ENCODE measurements around the gene CCDC12. TPM values are rescaled to one million over a fixed set of nuclear protein-coding genes. Genes with fewer than 3 reads are reported as not detected.

The CCDC12 gene
- total RNA-seq, 2 experiments from 2014 or later: 55.0 to 56.7 TPM

DNA sequence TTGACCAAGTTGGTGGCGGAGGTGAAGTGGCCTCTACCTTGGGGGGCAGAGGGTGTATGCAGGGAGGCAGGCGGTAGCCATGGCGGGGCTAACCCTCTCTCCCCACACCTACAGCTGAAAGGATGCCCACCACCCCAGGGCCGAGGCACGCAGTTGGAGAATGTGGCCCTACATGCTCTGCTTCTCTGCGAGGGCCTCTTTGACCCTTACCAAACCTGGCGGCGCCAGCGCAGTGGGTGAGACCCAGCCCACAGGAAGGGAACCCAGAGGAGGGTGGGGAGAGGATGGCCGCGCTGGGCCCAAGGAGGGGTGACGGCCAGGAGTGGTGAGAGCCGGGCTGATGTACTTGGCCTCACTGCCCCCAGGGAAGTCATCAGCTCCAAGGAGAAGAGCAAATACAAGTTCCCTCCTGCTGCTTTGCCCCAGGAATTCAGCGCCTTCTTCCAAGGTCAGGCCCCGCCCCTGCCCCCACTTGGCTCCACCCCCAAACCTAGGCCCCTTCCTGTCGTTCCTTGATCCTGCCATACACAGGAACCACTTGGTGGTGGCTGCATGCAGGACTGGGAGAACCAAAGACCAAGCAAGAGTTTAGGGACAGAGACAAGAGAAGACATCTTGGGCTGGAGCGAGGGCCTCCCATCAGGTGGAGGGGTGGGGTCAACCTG, 12.7 kb upstream of the CCDC12 start:
- H3K4me1 Mint-ChIP-seq: peaks cover 73% of the 10 kb centered on the region
- peaks cover 63% of the 10 kb centered on the region for H3K36me3 Mint-ChIP-seq (ENCODE audit: low read depth)
- CTCF ChIA-PET: interaction anchor here (0.5 kb wide), 1 partner anchor 486 kb away, joined by 3 read pairs; the partner anchor contains the start of gene SCAP
- no peaks in the 10 kb centered on the region for H3K9me3 Mint-ChIP-seq
- H3K27ac Mint-ChIP-seq: peak overlapping the region; percentile 89
- no peaks in the 10 kb centered on the region for H3K27me3 Mint-ChIP-seq
- no peak for DNase-seq
- POLR2A ChIA-PET: interaction anchor here (3.6 to 3.9 kb wide), 2 partner anchors 12 to 42 kb away, joined by 34 to 52 read pairs; partner anchors contain the start of genes CCDC12 and NBEAL2
- H3K4me3 Mint-ChIP-seq: peak overlapping the region; percentile 81

DNA sequence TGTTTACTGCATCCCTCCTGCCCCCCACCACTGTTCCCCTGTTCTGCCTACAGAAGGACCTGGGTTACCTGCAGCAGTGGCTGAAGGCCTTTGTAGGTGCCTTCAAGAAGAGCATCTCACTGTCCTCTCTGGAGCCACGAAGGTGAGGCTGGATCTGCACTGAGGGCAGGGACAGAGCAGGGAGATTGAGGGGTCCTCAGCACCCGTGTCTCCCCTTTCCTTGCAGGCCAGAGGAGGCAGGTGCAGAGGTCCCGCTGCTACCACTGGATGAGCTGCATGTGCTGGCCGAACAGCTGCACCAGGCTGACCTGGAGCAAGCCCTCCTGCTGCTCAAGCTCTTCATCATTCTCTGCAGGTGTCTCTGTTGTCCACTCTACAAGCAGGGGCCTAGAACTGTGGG, 12.1 kb upstream of the CCDC12 start:
- CTCF ChIA-PET: no interaction called here

DNA sequence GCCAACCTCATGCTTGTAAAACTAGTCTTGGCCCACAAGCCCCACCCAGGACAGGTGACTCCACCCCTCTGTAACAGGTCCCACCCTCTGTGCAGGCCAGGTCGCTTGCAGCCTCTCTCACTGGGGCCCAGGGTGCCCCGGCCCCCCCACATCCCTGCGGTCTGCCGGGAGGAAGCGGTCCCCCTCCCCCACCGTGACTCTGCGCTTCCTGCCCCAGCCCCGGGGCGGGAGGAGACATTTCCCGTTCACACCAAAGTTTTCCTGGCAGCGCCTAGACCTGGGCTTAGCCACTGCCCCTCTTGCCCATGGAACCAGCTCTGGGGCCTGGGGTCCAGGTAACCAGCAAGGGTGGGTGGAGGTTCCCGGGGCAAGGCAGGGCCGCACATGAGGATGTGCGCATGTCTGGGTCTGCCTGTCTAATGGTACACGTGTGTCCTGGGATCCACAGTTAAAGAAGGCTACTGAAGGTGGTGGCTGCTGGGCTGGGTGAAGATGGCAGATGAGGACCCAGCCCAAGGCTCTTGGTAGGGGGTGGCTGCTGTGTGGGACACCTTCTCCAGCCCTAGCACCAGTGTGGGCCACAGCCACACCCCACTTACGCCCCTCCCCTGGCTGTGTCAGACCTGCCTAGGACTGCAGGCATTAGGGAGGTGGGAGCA, 11.3 kb upstream of the CCDC12 start:
- Mint-ChIP-seq H3K4me3 (peak overlapping the region; percentile 81), H3K27me3 (no peaks in the 10 kb centered on the region), H3K9me3 (no peaks in the 10 kb centered on the region), H3K36me3 (ENCODE audit: low read depth) (peaks cover 61% of the 10 kb centered on the region), H3K27ac (peak overlapping the region; percentile 89), H3K4me1 (peaks cover 82% of the 10 kb centered on the region)
- DNase-seq: peak; percentile 94
- POLR2A ChIA-PET: interaction anchor here (0.8 to 3.9 kb wide), 20 partner anchors 9 to 393 kb away, joined by 3 to 52 read pairs (median 4); partner anchors contain the start of genes CCDC12, NBEAL2, PTPN23 and SETD2
- CTCF ChIA-PET: interaction anchor here (0.8 to 1.6 kb wide), 6 partner anchors 9 to 176 kb away, joined by 3 to 8 read pairs (median 4); partner anchors contain the start of genes NBEAL2 and SETD2

More for the DNA sequence above, 12.1 kb upstream of the CCDC12 start:
- H3K27ac Mint-ChIP-seq: peak overlapping the region; percentile 89
- H3K4me3 Mint-ChIP-seq: peak overlapping the region; percentile 81
- H3K9me3 Mint-ChIP-seq: no peaks in the 10 kb centered on the region
- H3K27me3 Mint-ChIP-seq: no peaks in the 10 kb centered on the region
- DNase-seq: no peak
- H3K36me3 Mint-ChIP-seq (ENCODE audit: low read depth): peaks cover 63% of the 10 kb centered on the region
- H3K4me1 Mint-ChIP-seq: peaks cover 76% of the 10 kb centered on the region
- POLR2A ChIA-PET: interaction anchor here (3.6 to 3.9 kb wide), 2 partner anchors 11 to 41 kb away, joined by 34 to 52 read pairs; partner anchors contain the start of genes CCDC12 and NBEAL2

DNA sequence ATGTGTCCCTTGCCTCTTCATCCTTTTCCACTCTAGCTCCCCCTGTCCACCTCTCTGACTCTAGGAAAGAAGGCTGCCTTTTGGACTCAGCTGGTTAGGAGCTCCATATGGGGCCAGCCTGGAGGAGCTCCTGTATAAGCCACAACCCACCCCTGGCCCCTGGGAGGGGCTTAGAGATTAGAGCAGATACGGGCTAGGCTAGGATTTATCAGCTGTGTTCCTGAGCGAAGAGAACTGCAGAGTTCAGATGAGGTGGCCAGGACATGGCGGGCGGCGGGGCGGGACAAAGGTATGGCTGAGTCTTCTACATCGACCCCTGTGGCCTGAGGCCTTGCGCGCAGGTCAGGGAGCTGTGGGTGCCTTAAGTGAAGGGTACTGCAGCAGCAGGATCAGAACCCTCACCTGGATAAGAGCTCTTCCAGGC, 10.8 kb upstream of the CCDC12 start:
- Mint-ChIP-seq H3K27me3 (no peaks in the 10 kb centered on the region), H3K36me3 (ENCODE audit: low read depth) (peaks cover 62% of the 10 kb centered on the region), H3K9me3 (no peaks in the 10 kb centered on the region), H3K4me1 (peaks cover 84% of the 10 kb centered on the region), H3K27ac (peak overlapping the region; percentile 89), H3K4me3 (peak overlapping the region; percentile 81)
- CTCF ChIA-PET: interaction anchor here (0.8 to 1.6 kb wide), 6 partner anchors 8 to 177 kb away, joined by 3 to 8 read pairs (median 4); partner anchors contain the start of genes NBEAL2 and SETD2
- no peak for DNase-seq
- POLR2A ChIA-PET: interaction anchor here (0.5 to 3.9 kb wide), 21 partner anchors 10 to 393 kb away, joined by 3 to 52 read pairs (median 4); partner anchors contain the start of genes CCDC12, NBEAL2, PTPN23 and SETD2

DNA sequence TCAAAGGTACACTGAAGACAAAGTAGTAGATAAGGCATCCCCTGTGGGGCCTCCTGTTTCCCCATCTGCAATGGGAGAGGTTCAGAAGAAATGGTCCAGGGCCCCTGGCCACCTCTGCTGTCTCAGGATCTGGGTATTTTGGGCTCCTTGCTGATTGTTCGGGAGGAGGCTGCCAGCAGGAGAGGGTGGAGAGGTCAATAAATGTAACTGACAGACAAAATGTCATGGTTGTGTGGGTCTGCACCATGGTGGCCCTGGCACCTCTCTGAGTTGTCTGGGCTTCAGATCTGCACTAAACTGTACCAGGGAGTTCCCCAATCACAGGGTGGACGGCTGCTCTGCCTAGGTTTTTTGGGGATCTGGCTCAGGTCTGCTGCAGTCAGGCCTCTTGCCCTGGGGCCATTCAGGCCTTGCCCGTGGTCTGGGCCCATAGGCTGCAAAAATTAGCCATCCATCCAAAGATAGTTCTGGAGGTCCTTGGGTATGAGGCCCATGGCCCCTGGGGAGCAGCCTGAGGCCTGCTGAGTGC, 10.3 kb upstream of the CCDC12 start:
- no peaks in the 10 kb centered on the region for H3K9me3 Mint-ChIP-seq
- CTCF ChIA-PET: interaction anchor here (0.8 to 1.6 kb wide), 6 partner anchors 8 to 177 kb away, joined by 3 to 8 read pairs (median 4); partner anchors contain the start of genes NBEAL2 and SETD2
- DNase-seq: no peak
- POLR2A ChIA-PET: interaction anchor here (0.5 to 3.9 kb wide), 20 partner anchors 9 to 394 kb away, joined by 3 to 52 read pairs (median 4); partner anchors contain the start of genes CCDC12, NBEAL2, PTPN23 and SETD2
- peaks cover 87% of the 10 kb centered on the region for H3K4me1 Mint-ChIP-seq
- peaks cover 61% of the 10 kb centered on the region for H3K36me3 Mint-ChIP-seq (ENCODE audit: low read depth)
- peak overlapping the region; percentile 81 for H3K4me3 Mint-ChIP-seq
- H3K27me3 Mint-ChIP-seq: no peaks in the 10 kb centered on the region
- peak overlapping the region; percentile 89 for H3K27ac Mint-ChIP-seq

DNA sequence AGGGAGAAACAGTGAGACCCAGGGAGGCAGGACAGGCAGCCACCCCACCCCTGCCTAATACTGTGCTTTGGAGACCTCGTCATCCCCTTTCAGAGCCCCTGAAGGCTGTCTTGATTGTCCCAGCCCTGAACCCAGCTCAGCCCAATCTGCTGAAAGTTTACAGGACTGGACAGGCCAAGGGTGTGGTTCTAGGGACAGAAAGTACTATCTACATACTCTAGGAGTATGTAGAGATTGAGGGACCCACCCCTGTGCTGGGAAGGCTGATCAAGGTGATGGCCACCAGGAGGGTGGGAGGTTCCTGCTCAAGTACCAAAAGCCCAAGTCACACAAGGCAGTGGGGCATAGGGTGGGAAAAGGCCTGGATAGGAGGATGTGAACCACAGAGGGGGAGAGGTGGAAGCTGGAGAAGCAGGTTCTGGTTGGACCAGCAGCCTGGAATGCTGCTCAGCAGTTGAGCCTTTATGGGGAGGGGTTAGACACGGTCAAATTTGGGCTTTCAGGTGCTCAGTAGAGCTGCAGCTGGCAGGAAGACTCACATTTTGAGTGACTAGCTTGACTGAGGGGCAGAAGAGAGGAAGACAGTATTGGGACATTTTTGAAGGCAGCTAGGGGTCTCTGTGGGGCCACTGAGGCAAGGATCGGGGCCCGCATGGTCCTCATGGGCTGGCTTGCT, 9.6 kb upstream of the CCDC12 start:
- Mint-ChIP-seq H3K27ac (peak overlapping the region; percentile 89), H3K36me3 (ENCODE audit: low read depth) (peaks cover 61% of the 10 kb centered on the region), H3K27me3 (no peaks in the 10 kb centered on the region), H3K4me1 (peaks cover 91% of the 10 kb centered on the region), H3K4me3 (peak overlapping the region; percentile 40), H3K9me3 (no peaks in the 10 kb centered on the region)
- no peak for DNase-seq
- ChIA-PET CTCF (no interaction called here), POLR2A (interaction anchor here (0.6 to 3.9 kb wide), 6 partner anchors 8 to 293 kb away, joined by 3 to 52 read pairs (median 6); partner anchors contain the start of genes CCDC12 and NBEAL2)

DNA sequence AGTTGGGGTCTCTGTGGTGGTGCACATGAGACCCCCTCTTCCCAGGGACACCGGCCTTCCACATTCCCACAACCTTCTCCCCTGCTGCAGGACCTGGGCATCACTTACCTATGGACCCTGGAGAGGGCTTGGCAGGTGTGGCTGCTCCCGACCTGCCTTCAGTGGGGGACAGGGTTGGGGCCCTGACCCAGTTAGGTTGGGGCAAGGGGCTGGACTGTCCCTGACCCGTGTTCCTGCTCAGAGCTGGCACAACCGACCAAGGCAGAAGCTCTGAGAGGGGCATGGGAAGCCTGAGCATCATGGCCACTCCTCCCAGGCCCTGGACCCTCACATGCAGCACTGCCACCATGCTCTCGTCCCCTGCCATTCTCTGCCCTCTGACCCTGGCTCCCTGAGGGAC, 9.0 kb upstream of the CCDC12 start:
- Mint-ChIP-seq H3K27ac (peak overlapping the region; percentile 89), H3K4me3 (no peak overlapping the region), H3K9me3 (no peaks in the 10 kb centered on the region), H3K27me3 (no peaks in the 10 kb centered on the region), H3K36me3 (ENCODE audit: low read depth) (peaks cover 60% of the 10 kb centered on the region), H3K4me1 (peaks cover 91% of the 10 kb centered on the region)
- ChIA-PET CTCF (no interaction called here), POLR2A (interaction anchor here (0.6 to 3.6 kb wide), 3 partner anchors 9 to 89 kb away, joined by 3 to 34 read pairs (median 5); partner anchors contain the start of gene CCDC12)
- no peak for DNase-seq

DNA sequence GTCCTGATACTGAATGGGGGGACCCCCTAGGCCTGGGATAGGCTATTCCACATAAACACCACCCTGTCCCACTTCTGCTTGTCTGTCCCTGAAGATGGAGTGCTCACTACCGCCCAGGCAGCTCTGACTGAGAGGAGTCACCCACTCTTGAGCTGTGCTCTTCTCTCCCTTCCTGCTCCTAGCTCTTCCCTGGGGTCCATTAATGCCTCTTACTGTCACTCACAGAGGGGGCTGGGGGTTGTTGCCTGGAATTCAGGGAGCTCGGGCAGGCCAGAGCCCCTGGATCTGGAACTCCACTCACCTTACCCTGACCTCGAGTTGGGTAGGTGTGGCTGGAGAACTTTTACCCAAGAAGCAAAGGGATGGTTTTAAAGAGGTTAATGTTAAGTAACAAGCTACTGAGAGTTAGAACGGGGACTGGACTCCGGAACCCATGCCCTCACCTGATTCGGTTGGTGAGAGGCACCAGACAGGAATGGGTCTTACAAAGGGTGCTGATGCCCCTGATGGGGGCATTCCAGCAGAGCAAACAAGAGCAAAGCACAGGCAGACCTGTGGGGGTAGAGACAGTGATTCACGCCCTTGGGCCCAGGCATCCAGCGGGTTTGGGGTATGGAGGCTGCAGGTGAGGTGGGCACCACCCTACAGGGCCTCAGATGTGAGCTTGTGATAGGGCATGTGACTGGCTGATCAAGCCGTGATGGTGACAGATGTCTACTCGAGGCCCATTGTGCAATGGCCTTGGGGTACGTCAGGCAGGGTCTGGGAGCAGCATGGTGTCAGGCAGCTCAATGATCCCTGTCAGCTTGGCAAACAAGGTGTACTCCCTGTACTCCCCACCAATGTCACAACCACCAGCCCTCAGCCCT, 8.3 kb upstream of the CCDC12 start:
- POLR2A ChIA-PET: interaction anchor here (1.6 kb wide), 1 partner anchor 9 kb away, joined by 5 read pairs; the partner anchor contains the start of gene CCDC12
- DNase-seq: no peak
- no peak overlapping the region for H3K4me3 Mint-ChIP-seq

DNA sequence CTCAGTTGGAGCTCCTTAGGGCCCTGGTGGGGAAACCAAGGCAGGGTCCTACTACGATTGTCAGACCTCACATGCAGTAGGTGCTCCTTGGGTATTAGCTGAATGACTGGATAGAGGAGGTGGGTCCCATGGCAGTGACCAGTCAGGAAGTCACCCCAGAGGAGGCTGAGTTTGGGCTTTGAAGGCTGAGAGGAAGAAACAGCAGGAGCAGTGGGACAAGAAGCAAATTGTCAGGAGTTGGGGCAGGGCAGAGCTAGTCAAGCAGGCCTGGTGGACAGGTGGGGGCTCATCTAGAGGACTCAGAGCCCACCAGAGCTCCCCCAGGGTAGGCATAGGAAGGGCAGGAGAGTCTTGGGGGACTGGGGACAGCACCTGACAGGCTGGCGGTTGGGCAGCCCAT, 6.0 kb upstream of the CCDC12 start:
- Mint-ChIP-seq H3K4me3 (peak overlapping the region; percentile 27), H3K9me3 (no peaks in the 10 kb centered on the region), H3K4me1 (peaks cover 74% of the 10 kb centered on the region), H3K36me3 (ENCODE audit: low read depth) (peaks cover 33% of the 10 kb centered on the region), H3K27me3 (no peaks in the 10 kb centered on the region), H3K27ac (peak overlapping the region; percentile 90)
- ChIA-PET POLR2A (interaction anchor here (1.0 to 7.7 kb wide), 6 partner anchors 11 to 34 kb away, joined by 3 to 64 read pairs (median 6); no protein-coding TSS in a partner anchor), CTCF (interaction anchor here (1.4 to 2.2 kb wide), 3 partner anchors 16 to 59 kb away, joined by 3 to 8 read pairs (median 7); no protein-coding TSS in a partner anchor)
- no peak for DNase-seq

More for the DNA sequence above, 8.3 kb upstream of the CCDC12 start:
- peaks cover 54% of the 10 kb centered on the region for H3K36me3 Mint-ChIP-seq (ENCODE audit: low read depth)
- H3K9me3 Mint-ChIP-seq: no peaks in the 10 kb centered on the region
- peak overlapping the region; percentile 89 for H3K27ac Mint-ChIP-seq
- no peaks in the 10 kb centered on the region for H3K27me3 Mint-ChIP-seq
- CTCF ChIA-PET: no interaction called here
- H3K4me1 Mint-ChIP-seq: peaks cover 84% of the 10 kb centered on the region

DNA sequence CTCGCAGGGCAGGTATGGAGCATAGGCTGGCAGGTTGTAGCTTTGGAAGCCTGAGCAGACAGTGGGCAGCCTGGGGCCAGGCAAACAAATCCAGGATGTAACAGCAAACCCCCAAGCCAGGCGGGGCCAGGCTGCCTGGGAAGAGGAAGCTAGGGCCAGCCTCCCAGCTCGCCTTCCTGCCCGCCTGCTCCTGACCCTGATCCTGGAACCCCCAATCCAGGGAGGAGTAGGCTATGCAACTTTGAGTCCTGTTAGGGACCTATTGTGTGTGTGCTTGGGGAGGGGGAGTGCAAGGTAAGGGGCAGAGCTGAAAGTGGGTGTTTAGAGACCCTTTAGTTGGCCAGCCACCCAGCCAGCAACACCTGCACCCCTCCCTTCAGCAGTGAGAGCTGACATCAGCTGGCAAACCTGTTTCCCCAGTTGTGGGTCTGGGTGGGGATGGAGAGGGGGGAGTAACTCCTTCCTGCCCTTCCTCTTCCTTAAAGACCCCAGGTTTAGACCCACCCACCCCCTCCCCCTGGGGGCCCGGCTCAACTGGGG, 5.5 kb upstream of the CCDC12 start:
- Mint-ChIP-seq H3K36me3 (ENCODE audit: low read depth) (peaks cover 32% of the 10 kb centered on the region), H3K27ac (peak overlapping the region; percentile 90), H3K27me3 (no peaks in the 10 kb centered on the region), H3K4me3 (peak overlapping the region; percentile 89), H3K4me1 (peaks cover 72% of the 10 kb centered on the region), H3K9me3 (no peaks in the 10 kb centered on the region)
- CTCF ChIA-PET: interaction anchor here (0.9 to 2.2 kb wide), 5 partner anchors 9 to 58 kb away, joined by 3 to 8 read pairs (median 4); no protein-coding TSS in a partner anchor
- DNase-seq: no peak
- POLR2A ChIA-PET: interaction anchor here (0.8 to 7.7 kb wide), 8 partner anchors 11 to 52 kb away, joined by 3 to 64 read pairs (median 5); no protein-coding TSS in a partner anchor
